Ishikawa (cell line): ENCODE data around the gene AMH.

Experiments used
- CEBPB ChIP-seq: IDR thresholded peaks from 2 replicates; pipeline ENCODE4 v1.6.1; 2012
- CREB1 ChIP-seq: IDR thresholded peaks from 2 replicates; pipeline ENCODE4 v1.6.1; 2012; ENCODE audit warnings: low read depth
- EP300 ChIP-seq: IDR thresholded peaks from 2 replicates; pipeline ENCODE4 v1.6.1; 2012; ENCODE audit warnings: borderline replicate concordance
- TAF1 ChIP-seq: IDR thresholded peaks from 2 replicates; pipeline ENCODE4 v1.6.1; 2012; ENCODE audit warnings: low read depth, mild to moderate bottlenecking
- TCF12 ChIP-seq: IDR thresholded peaks from 2 replicates; pipeline ENCODE4 v1.6.1; 2012; ENCODE audit warnings: low read depth
- TEAD4 ChIP-seq: IDR thresholded peaks from 2 replicates; pipeline ENCODE4 v1.6.1; 2012
- YY1 ChIP-seq: IDR thresholded peaks from 2 replicates; pipeline ENCODE4 v1.6.1; 2012; ENCODE audit warnings: low read depth

DNA sequence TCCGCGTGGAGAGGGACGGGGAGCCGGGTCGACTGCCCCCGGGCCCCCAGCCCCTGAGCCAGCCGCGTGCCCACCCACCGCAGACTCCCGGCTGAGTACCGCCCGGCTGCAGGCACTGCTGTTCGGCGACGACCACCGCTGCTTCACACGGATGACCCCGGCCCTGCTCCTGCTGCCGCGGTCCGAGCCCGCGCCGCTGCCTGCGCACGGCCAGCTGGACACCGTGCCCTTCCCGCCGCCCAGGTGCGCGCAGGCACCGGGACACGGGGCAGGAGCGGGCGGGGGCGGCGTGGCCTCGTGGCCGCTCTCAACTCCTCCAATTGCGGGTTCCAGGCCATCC, 1.6 kb downstream of the AMH start:
- TF ChIP-seq EP300 (no peak), TCF12 (no peak), CREB1 (no peak), CEBPB (no peak), TAF1 (no peak), YY1 (no peak), TEAD4 (no peak)
